ENCODE measurements around the gene RHAG.
"Not testable (repeated sequence)": the region's sequence is repeated elsewhere in the genome, so short reads cannot be mapped to it uniquely, and the experiment has no call there.

The RHAG gene

DNA sequence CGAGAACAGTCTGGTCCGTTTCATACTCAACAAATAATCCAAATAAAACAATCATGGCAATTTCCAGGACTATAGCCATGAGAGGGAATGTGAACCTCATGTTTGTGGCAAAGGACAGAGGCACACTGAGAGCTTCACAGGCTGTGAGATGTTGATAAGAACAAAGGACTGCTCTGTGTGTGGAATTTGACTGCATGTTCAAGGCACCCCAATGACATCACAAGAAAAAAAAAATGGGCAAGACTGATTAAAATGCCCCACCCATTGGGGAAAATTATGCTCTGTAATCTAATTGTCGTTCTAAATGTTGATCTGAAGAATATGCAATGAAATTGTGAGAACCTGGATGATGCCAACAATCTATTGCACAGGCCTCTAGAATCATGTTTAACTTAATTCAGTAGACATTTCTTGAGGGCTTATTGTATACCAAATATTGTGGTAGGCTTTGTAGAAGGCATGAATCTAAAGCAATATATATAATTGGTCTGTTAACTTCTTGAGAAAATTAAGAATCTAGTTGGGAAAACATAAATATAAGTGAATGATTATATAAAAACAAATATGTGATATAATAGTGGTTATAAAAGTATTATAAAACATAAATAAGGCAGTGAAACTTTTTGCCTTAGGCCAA, at the start of gene RHAG:
Gene RHAG (minus strand): TSS at position 127 of the 637 bp plus-strand sequence. CDS start 27 bp downstream, at position 100.
- peak; percentile 97 for DNase-seq

DNA sequence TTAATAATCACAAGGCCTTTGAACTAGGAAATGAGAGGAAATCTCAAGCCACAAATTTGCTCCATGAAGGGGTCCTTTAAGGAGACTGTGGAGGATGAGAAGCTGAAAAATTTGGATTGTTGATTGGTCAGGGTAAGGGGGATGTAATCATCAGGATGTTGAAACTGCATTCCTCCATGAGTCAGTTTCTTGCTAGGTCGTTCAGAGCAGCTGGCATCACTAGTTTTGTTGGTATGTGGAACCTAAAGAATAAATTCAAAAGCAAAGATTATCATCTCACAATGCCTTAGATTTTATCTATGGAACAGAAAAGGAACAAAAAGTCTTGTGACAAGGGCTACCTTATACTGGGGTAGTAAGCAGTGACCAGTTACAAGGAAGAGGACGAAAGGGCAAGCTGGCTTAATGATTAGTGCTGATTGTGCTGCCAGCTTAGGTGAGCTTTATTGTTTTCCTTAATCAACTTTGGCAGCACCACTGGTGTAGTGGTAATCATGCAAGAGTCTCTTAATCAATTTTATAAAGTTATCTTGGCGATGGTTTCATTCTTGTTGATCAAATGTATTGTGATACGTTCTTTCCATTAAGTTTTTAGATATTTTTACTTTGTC, 40.1 kb upstream of the RHAG start:
- DNase-seq, result no peak

DNA sequence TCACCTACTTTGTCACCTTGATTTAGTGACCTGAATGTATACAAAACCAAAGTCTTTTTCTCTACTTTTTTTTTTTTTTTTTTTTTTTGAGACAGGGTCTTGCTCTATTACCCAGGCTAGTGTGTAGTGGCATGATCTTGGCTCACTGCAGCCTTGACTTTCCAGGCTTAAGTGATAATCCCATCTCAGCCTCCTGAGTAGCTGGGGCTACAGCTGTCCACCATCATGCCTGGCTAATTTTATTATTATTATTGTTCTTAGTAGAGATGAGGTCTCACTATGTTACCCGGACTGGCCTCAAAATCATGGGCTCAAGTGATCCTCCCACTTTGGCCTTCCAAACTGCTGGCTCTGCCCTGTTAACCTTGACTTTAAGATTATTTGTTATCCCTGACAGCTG, 39.2 kb upstream of the RHAG start:
- DNase-seq, result no peak

DNA sequence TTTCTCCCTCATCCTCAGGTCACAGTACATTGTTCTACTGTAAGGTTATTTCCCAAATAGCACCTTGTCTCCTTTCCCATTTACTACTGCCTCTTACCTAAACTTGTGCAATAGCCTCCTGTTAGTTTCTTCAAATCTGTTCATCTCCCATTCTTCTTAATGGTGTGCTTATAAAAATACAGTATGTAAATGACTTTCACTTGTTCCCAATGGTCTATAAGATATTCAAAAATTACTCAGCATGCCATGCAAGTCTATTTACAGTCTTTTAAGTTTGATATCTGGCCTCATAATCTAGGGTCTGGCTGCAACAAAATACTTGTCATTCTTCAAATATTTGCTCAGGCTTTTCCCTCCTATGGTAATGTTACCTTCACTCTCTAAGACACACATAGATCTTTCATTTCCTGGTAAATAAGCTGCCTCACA, 31.5 kb upstream of the RHAG start:
- DNase-seq, result no peak

DNA sequence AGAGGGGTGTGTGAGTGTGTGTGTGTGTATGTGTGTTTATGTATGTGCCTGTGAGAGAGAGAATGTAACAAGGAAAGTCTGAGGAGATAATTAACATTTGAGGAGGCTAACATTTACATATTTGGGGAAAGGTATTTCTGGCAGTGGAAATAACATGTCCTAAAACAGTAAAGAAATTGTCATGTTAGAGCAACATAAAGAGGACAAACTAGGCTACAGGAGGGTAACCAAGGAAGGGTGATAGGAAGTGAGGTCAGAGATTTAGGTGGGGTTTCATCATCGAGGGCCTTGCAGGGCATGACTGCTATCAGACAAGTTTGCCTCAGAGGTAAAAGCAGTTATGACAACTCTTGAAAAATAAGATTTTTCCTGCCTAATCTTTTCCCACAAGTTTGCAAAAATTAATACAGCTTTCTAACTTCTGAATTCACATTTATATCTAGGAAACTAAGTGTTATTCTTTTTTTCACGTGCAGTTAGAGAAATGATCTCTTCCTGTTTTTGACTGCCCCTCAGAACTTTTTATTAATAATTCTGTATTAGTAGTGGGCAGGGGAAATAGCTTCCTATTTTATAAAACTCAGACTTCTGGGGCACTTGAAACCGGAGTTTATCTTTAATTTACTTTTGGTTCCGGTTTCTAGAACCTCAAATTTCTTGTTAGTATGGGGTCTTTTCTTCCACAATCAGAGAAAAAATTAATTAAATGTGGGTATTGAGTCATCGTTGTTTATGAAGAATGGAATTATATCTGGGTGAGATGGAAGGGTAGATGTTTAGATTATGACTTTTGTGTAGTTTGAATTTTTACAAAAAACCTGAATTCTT, 30.5 kb upstream of the RHAG start:
- DNase-seq, result peak; percentile 62

DNA sequence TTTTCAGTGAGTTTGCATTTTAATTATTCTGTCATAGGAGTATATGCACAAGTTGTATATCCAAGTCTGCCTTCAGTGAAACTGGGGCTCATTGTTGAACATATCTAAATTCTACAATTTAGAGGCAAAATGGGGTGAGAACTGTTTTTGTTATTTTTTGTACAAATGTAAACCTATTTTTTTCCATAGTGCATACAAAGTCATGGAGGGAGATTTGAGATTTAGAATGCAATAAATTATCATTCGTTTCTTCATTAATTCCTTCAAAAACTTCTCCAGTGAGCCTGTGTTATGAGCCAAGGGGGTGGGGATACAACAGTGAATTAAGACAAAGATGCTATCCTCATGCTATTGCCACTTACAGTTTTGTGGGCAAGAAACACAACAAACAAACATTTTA, 29.8 kb upstream of the RHAG start:
- no peak for DNase-seq

DNA sequence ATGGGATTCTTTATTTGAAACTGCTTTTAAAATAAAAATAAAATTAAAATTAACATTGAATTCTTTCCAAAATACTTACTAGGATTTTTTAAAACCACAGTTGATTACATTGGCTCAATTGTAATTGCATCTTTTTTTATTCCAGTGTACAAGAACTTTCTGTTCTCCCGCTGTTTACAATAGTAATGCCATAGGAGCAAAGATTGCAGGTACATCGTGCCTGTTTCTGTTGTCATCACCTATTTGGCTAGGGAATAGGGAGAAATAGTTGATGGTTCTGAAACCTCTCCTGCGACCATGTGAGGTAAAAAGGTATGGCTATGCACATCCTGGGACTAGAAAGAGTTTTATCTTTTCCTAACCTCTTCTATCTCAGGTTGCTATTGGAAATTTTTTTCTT, 28.2 kb upstream of the RHAG start:
- DNase-seq, result no peak

DNA sequence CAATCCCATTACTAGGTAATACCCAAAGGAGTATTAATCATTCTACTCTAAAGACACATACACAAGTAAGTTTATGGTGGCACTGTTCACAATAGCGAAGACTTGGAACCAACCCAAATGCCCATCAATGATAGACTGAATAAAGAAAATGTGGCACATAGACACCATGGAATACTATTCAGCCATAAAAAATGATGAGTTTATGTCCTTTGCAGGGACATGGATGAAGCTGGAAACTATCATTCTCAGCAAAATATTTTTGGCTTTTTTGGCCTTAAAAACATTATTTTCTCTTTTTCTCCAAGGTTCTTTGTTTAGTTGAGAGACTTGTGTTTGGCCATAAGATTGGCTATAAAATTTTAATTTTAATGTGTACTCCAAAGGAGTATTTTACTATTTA, 27.4 kb upstream of the RHAG start:
- not testable (repeated sequence) for DNase-seq

DNA sequence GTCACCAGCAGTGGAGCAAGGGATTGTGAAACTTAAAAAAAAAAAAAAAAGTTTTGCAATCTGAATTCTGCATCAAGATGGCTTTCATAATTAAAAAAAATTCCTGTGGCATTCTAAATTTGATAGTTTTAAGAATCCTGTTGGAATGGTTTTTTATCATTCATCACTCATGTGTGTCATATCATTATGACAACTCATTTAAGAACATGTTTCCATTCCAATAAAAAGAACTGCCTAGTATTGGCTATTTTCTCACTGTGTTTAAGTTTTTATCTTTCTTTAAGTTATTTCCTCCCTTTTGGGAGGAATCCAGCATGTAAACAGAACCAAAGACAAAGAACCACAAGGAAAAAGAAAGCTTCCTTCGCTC, 26.2 kb upstream of the RHAG start:
- no peak for DNase-seq

DNA sequence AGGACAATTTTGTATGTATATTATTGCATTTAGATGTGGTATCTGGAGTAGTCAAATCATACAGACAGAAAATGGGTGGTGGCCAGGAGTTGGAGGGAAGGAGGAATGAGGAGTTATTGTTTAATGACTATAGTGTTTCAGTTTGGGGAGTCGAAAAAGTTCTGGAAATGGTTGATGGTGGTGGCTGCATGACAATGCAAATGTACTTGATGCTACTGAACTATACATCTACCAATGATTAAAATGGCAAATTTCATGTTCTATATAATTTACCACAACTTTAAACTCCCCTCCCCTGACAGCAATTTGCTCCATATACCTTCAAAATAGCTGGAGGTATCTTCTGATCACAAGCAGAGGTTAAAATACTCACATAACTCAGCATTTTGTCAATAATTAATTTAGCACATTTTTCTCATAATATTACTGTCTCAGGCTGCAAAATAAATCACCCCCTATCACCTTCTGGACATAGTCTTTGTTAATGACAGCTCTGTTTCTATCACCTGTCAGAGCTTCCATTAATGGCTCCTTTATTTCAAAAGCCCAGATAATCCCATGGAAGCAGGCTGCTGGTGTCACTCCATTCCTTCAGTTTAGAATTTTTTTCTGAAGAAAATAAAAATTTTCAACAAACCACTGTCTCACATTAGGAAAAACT, 25.7 kb upstream of the RHAG start:
- no peak for DNase-seq

DNA sequence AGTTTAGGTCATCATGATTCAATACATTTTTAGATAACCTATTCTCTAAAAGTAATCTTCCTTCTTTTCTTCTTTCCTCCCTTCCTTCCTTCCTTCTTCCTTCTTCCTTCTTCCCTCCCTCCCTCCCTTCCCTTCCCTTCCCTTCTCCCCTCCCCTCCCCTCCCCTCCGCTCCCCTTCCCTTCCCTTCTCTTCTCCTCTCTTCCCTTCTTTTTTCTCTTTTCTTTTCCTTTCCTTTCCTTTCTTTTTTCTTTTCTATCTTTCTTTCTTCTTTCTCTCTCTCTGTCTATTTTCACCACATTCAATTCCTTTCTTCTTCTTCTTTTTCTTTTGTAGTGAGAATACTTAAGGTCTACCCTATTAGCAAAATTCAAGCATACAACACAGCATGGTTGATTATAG, 17.3 kb upstream of the RHAG start:
- DNase-seq, result no peak

DNA sequence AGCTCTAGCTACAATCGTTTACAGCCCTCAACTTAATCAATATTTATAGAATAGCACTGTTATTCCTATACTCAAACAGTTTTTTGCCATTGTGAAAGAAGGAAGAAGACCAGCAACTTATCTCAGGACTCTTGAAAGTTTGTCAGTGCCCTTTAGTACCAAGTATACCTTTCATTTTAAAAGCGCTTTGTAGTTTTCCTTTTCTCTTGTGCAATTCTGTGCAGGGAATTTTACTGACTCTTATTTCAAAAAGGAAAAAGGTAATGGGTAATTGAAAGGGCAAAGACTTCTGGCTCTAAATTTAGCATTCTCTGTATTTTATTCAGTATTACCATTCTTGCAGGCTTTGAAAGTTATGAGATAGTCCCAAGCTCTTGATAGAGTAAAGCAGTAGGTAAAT, 16.8 kb upstream of the RHAG start:
- no peak for DNase-seq

DNA sequence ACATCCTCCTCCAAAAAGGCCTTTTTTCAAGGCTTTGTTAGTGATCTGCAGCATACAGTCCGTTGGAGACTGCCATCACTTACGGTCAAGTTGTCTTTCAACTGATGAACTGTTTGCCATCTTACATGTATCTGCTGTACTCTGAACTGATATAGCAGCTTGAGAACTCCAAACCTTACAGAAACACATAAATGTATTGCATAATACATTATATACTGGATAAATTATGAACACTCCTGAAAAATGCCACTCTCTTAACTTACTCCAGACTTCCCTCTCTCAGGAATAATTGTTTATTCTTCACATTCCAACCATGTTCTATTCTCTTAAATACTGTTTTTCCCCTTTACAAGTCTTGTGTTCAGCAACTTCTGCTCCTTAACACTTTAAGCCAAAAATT, 14.6 kb upstream of the RHAG start:
- DNase-seq, result no peak

DNA sequence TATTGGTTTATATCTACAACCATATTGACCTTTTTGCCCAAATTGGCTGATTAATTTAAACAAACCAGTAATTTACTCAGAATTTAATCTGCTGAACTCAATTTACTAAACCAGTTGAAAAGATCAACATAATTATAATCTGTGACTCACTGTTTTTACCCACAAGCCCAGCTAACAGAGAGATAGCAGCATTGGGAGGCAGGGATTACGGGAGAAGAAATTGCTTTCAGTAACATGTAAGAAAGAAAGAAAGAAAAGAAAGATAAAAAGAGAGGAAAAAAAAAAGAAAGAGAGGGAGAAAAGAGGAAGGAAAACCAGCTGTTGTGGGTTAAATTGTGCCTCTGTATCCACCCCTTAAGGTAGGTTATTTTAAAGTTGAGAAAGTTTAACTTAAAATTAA, 13.3 kb upstream of the RHAG start:
- DNase-seq, result no peak

DNA sequence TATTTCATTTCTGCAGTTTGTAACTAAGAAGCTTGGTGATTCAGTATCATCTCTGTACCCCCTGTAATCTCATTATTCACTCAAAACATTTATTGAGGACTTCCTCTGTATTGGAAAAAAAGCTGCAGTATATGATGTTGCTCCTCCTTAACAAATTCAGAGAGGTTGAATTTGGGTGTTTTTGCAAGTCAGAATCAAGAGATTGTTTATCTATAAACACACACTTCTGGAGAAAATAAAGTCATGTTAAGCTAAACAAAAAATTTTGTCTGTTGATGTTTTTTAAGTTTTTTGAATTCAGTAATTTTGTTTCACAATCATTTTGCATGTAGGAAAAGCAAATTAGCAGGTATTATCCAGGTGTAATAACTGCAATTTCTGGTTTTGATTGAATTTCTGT, 11.4 kb upstream of the RHAG start:
- DNase-seq, result no peak

DNA sequence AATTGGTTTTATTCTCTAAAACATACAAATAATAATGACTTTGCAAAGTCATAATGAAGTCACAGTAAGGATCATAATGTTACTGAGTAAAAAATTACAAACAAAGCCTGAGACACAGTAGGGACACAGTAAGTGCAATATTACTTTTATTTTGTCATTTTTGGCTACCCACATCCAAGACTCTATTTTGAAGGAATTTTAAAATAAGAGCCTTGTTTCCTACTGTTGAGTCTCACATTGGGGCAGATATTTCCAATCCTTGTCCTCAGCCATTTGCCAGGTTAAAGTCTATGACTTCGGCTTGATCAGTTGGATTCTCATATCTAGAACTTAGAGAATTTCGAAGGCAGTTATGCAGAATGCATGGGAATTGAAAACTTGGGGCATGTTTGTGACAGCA, 10.8 kb upstream of the RHAG start:
- no peak for DNase-seq

DNA sequence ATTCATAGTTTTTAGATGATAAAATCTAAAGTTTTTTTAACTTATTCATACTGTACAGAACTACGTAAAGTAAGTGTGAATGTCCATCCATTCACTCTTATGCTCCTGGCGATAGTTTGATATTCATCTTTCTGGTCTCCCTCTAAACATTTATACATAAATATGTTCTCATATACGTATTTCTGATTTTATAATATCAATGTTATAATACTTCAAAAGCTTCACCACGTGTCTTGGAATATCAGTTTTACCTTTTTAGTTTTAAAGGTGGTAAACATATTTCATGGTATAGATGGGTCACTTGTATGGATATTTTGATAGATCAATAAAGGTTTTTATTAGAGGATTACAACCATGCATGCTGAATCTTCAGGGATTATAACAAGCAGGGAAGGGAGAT, 10.3 kb upstream of the RHAG start:
- DNase-seq, result no peak

DNA sequence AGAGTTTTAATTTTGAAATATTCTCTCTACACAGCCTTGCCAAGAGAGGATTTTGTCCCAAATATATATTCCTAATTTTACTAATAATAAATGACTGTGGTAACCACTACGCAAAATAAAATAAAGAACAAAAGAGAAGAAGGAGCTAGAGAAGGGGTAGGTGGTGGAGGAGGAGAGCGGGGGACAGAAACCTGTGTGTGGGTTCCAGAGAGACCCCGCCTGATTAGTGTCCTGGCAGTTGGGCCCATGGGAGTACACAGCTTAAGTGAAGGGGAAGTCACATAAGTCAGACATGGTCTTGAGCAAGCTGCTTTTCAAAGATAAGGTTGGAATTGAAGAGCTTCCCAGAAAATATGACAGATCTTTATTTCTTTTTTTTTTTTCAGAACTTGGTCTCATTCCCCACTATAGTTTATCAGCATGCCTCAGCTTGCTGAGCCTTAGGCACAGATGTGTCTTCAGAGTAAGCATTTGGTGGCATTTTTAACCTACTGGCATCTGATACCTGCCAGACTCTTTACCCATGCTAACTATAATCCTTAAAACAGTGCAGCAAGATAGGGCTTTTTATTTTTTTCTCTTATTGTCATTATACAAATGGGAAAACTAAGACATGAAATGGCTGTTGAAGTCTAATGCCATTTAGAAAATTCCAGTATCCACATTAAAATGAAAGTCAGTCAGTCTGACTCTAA, 9.6 kb upstream of the RHAG start:
- peak; percentile 98 for DNase-seq

DNA sequence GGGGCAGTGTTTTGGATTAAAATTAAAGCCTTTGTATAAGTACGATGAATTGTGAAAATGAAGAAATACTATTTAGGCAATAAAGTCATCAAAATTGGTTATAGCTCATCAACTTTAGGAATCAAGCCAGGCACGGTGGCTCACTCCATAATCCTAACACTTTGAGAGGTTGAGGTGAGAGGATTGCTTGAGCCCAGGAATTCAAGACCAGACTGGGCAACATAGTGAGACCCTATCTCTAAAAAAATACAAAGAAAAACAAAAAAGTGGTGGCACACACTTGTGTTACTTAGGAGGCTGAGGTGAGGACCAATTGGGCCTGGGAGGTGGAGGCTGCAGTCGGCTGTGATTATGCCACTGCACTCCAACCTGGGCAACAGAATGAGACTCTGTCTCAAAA, 8.5 kb upstream of the RHAG start:
- DNase-seq, result no peak

DNA sequence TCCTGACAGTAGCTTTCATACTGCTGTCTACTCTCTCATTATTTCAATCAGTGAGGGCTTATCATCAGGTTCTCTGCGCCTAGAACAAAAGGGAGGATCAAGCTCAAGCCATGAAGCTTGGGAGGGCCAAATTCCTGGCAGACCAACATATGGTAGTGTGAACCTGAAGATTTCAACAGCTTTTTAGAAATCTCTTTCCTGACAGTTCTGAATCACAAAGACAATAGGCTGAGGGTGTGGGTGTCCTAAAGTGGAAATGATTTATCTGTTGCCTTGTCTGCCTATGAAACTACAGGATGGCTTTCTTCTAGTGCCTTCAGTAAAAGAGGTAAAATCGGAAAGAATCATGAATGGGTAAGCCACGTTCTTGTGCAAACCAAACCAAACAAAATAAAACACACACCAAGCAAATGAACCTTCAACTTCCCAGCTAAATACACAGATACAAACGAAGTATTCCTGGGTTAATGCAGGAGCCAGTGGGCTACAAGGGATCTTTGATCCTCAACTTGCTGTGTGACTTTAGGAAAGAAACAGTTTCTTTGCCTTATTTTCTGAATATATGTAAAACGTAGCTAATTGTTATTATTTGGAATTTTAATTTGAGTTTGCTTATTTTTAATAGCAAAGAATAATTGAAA, 2.7 kb upstream of the RHAG start:
- no peak for DNase-seq

DNA sequence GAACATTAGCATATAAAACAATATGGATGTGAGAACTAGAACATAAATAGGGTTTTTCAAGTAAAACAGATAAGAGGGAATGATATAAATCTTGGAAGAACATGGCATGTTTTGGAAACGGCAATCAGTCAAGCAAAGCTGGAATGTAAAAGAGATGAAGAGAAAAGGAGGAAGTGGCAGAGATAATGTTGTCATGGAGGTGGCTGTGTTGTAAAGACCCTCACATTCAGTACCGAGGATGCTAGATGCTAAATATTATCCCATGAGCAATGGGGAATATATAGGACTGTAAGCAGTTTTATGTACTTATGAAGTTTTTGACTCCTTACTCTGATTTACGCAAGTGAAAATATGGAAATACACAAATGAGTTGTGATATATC, 702 bp upstream of the RHAG start:
- DNase-seq, result no peak

DNA sequence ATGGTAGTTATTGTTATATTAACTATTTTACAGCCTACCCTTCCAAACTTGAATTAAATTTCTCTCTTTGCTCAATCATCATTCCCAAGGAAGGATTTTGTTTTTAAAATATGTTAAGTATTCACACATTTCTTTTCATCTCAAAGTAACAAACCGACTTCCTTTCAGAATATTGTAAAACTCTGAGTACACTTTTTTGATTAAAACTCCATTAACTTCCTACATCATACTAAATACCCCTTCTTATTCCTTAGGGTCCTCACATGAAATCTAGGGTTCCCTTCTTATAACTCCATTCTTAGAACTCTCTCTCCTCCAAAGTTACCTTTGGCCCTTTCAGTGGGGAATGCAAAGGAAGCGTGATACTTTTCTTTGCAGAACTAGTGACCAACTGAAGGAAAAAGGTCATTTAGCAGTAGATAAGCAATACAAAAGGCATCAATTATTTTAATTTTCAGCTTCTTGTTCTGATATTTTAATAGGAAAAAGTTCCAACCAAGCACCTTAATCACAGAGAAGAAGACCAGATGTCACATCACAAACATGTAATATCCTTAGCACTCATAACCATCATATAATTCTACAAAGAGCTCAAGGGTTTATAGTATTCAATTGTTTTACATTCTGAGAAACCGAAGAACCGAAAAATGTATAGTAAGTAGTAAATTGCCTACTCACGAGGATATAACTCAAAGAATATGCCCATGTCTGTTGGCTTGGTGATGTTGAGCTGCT, 494 bp downstream of the RHAG start:
- no peak for DNase-seq

Measured in hematopoietic multipotent progenitor cell treated with erythropoietin and hydrocortisone succinate and interleukin-3 and kit ligand, for 6 days (in vitro differentiated cells).